ENCODE results near the gene GPR55.

The GPR55 gene

DNA sequence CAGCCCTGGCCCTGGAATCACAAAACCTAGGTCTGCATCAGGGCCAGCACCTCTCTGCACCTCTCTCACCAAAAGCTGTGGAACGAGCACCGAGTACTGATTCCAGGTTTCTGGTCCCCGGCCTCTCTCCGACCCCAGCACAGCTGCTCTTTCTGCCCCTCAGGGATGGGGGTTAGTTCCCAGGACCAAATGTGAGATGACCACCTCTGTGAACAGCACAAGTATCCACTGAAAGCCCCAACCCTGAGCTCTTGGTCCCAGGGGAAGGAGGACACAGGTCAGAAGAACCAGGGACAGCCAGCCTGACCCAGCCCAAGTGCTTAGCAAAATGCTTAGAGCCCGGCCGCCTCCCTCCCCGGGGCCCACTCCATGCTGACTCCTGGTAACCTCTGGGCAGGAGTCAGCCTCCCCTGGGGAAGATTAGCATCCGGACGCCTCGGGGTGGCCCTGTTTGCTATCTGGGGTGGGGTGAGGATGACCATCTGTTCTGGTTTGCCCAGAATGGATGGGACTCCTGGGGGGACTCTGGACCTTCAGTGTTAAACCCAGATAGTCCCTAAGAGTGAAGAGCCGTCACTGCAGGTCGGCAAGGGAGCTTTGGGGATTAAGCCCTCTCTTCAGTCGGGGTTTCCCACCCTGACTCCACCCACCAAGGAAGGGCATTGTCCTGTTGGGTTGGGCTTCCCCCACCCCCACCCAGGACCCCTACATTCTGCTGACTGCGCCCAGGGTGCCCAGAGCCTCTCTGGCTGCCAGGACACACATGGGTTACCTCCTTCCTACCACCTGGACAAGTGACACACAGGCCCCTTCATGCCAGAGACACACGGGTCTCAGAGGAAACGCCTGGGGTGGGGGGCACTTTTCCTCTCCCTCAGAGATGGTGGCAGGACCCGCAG, 9.4 kb upstream of the GPR55 start:
- no peak for DNase-seq (ENCODE audit: low read depth in 2 of 2)

DNA sequence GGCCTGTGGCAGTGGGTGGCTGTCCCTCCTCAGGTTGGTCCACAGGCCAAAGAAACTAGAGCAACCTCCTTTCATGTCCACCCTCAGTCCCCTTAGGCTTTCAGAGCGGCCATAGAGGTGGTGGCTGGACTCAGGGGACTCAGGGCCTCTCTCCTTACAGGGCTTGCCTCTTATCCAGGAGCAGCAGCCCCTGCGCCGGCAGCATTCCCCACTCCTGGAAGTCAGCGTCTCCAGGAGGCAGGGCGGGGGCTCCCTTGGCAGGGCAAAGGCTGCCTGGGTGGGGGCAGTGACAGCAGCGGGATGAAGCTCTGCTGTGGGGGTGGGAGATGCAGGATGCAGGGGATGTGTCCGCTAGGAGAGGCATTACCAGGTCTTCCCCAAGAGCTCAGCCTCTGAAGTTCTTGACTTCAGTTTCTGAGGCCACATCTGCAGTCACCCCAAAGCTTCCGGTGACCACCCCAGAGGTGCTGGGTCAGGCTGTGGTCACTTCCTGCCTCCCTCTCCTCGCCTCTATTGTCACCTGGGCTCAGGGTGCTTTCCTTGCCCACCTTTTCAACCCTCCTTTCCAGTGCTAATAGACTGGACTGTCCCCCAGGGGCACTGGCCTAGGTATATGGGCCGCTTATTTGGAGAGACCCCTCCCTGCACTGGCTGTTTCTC, 8.6 kb upstream of the GPR55 start:
- DNase-seq (ENCODE audit: low read depth in 2 of 2), result no peak

DNA sequence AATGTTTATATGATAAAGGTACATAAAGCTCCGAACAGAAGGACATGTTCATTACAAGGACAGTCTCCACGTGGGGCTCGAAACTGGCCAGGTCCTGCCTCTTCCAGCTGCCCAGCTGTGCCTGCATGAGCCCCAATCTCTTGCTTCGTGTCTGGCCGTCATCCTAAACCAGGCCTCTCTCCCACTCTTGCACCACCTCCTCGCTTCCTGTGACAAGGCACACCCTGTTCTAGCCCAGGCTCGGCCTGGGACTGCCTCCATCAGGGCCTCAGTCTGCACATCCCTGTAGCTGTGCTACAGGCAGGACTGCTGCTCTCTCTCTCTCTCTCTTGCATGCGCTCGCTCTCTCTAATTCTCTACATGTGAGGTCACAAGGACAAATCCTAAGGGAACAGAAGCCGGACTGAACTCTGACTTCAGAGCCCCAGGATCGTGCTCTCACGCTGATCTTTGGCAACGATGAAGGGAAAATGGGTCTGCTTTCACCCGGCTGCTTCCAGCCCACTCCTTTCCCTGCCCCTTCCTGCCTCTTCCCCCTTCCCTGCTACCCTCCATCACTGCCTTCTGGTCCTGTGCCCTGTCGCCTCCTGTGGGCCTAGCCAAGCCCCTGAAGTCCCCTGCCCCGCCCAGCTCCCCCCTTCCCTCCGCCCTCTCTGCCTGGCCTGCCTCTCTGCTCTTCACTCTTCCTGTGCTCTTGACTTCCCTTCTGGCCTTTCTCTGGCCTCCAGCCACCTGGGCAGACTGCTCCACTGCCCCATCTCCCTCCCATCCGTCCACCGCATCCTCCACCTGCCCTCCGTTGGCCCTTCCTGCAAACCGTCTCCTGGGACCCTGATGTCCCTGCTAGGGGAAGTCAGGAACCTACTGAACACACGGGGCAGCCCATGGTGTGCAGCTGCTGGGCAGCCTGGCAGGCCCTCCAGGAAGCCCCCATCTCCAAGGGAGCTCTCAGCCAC, 7.8 kb upstream of the GPR55 start:
- DNase-seq (ENCODE audit: low read depth in 2 of 2), result no peak

DNA sequence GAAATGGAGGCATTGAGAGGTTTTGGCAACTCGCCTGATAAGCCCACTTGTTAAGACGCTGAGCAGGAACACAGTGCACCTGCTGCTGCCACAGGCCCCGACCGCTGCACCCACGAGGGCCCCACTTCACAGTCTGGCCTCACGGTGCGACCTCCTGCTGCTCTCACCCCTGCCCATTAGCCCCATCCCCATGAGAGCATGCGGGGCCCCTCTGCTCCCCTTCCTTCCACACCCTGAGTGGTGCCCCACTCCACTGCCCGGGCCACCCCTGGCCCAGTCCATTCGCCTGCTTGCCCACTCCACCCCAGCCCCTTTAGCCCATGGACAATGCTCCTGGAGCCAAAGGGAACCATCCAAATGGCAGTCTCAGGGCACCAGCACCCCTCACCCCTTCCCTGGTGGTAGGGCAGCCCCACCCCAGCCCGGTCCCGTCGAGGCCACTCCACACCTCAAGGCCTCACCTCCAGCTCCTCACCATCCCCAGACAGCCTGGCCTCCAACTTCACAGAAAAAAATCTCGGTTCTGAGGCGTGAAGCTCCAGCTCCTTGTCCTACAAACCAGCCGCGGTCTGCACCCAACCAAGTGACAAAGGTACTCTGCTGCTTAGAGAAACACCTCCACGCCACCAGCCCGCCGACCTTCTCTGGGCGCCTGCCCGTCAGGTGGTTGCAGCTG, 6.7 kb upstream of the GPR55 start:
- DNase-seq (ENCODE audit: low read depth in 2 of 2), result no peak

DNA sequence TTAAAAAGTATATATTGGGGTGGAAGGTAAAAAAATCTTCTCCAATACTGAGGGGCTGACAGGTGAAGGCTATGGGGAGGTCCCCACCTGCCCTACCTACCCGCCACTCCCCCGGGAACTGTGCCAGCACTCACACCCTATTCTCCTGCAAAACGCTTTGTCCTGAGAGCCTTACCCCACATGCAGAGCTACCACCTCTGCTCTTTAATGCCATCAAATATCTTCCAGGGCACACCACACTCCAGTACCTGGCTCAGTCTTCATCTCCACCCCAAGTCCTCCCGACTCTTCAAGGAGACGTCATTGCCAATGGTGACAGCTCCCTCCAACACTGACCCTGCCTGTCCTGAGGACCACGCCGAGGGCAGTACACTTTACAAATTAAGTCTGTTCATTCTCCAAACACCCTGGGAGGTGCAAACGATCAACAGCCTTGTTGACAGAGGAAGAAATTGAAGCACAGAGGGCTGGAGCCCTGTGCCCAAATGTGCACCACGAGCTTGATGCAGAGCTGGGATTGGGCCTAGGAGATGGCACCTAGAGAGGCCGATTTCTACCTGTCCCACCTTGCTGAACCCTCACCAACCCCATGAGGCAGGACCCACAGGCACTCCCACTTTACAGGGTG, 6.0 kb upstream of the GPR55 start:
- DNase-seq (ENCODE audit: low read depth in 2 of 2), result no peak

DNA sequence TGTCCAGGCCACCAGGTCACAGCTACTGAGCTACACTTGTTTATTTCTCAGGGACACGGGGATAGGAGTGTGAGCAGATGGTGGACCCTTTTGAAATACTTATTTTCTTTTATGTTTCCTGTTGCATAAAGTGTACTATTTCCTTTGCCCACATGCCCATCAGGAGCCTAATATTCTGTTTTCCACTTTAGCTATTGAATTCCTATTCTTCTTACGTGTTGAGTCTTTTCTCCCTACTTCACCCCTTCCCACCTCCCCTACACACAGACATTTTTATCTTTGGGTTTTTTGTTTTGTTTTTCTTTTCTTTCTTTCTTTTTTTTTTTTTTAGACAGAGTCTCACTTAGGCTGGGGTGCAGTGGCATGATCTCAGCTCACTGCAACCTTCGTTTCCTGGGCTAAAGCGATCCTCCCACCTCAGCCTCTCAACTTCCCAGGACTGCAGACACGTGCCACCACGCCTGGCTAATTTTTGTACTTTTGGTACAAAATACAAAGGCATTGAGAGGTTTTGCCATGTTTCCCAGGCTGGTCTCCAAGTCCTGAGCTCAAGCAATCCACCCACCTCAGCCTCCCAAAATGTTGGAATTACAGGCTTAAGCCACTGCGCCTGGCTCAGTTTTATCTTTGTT, 5.2 kb upstream of the GPR55 start:
- DNase-seq (ENCODE audit: low read depth in 2 of 2), result no peak

DNA sequence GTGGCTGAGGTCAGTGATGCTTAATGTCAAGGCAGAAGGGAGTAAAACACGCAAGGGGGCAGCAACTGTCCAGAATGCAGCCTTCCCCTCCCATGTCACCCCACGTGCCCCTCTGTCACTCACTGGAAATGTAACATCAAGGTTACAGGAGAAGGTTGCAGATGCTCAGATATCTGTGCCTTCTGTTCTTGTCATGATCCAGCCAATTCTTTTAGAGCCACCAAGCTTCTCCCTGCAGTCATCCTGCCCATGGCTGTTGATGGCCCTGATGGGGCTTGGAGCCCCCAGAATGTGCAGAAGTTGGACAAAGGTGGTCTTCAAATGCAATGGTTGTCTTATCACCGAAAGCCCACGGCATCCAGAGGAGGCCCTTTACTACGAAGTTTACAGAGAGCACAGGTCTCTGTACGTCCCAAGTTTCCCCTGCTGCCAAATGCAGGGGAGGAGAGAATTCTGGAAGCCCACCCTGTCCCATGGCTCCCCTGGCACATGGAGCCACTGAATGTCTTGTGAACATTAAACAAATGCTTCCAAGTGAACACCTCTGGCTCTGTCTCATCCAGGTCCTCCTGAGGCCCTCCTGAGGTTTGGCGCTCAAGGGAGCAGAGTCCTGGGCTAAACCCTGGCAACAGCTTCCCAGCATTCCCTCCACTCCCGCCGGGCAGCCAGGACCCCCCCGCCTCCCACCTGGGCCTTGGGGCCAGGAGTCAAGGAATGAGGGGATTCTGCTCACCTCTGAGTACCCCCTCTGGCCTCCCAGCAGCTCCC, 4.5 kb upstream of the GPR55 start:
- no peak for DNase-seq (ENCODE audit: low read depth in 2 of 2)

DNA sequence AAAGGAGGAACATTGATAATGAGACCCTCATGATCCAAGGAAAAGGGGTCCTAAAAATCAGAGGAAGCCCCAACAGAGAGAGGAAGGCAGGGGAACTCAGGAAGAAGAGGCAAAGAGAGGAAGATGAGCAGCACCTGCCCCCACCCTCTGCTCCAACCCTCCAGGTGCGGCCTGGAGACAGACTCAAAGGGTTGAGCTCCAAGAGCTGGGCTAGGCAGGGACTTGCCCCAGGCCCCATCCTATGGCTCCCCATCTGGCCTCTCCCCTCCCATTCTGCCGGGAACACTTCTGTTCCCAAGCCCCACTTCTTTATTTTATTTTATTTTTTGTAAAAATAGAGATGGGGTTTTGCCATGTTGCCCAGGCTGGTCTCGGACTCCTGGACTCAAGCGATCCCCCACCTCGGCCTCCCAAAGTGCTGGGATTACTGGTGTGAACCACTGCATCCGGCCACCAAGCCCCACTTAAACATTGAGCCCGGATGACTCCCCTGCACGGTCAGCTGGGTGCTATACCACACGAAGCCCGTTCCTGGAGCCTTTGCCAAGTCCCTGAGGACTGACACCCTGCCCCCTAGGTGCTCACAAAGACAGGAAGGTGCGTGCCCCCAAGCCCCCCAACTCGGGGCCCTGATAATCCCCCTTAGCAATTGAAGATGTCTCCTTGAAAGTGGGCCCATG, 3.8 kb upstream of the GPR55 start:
- no peak for DNase-seq (ENCODE audit: low read depth in 2 of 2)

DNA sequence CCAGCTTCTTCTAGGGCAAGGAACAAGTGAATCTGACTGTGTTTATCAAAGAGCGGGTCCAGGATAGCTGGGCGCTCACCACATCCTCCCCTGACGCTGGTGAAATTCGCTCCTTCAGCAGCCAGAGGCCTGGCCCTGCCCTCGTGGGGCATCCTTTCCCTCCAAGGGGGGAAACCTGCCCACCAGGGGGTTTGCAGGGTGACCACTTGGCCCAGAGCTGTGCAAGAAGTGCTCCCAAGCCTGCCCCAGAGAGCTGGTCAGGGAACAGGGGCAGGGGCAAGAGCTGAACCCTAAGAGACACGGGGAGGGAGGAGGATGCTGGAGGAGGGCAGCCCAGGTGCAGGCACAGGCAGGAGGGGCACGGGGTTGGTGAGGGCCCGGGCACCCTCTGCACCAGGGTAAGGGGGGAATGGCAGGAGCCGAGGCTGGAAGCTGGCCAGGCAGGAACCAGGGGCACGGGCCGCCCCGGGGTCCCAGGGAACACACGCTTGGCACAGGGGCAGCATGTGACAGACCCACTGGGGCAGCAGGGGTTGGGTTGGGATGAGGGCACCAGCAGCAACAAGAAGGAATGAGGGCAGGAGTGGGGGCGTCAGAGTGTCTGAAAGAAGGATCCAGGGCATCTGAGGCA, 2.8 kb upstream of the GPR55 start:
- no peak for DNase-seq (ENCODE audit: low read depth in 2 of 2)

DNA sequence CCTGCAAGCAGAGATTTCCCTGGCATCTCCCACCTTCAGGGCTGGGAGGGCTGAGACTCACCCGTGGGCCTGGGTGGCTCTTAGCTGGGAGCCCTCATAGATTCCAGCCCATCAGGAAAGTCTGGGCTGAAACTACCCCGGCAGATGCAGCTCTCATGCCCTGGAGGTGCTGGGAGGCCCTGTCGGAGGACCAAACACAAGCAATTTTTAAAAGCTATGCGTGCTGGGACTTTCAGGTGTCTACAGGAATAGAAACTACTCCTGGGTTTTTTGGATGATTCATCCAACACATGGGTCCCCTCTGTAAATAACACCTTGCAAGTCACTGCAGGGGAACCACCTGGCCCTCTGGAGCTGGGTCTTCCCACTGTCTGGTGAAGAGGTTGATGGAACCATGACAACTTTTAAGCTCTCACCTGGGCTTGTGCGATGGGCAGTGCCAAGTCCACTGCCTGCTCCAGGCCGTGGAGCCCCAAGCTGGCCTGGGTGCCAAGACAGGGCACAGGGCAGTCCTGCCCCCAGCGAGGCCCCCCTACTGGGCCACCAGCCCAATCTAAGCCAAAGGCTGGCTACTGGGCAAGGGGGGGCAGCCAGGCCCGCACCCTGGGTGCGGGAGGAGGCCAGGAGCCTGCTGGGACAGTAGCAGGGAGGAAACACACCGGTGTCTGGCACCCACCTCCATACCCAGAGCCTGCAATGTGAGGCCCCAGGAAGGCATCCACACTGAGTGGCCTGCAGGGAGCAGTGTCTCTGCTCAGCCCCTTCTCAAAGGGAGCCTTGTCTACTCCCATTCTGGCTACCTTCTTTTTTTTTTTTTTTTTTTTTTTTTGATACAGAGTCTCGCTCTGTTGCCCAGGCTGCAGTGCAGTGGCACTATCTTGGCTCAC, 1.1 kb upstream of the GPR55 start:
- peak in 1 of 2 experiments; percentile 52 for DNase-seq (ENCODE audit: low read depth in 2 of 2)

DNA sequence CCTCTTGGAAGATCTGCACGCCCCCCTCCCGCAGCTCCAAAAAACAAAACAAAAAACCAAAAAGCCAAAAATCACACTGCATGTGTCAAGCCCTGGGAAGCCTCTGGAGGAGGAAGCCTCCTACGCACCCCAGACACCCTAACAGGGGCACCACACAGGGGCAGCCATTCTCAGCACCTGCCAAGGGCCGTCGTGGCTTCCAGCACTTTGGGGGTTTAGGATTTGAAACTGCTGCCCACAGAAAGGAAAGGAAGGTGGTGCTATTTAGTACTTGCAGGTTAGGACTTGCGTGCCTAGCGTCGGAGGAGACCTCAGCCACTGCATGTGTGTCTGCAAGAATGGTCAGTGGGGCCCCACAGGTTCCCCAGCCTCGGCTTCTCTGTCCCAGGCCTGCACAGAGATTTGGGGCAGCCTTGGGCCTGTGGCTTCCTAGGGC, 419 bp upstream of the GPR55 start:
- no peak for DNase-seq (ENCODE audit: low read depth in 2 of 2)

DNA sequence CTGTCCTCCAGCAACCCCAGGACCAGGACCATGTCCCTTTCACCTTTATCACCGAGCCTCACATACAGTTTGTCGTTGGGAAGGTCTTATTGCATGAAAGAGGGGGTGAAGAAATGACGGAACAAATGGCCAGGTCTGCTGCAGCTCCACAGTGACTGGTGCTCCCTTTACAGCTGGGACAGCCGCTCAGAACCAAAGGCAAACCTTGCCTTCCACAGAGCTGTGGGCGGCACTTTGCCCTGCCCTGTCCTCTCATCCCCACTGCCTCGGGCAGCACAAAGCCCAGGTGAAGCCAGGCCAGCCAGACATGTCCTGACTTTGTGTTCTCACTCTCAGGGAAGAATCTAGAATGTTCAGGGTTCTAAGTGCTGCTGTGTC, 961 bp downstream of the GPR55 start:
- no peak for DNase-seq (ENCODE audit: low read depth in 2 of 2)

DNA sequence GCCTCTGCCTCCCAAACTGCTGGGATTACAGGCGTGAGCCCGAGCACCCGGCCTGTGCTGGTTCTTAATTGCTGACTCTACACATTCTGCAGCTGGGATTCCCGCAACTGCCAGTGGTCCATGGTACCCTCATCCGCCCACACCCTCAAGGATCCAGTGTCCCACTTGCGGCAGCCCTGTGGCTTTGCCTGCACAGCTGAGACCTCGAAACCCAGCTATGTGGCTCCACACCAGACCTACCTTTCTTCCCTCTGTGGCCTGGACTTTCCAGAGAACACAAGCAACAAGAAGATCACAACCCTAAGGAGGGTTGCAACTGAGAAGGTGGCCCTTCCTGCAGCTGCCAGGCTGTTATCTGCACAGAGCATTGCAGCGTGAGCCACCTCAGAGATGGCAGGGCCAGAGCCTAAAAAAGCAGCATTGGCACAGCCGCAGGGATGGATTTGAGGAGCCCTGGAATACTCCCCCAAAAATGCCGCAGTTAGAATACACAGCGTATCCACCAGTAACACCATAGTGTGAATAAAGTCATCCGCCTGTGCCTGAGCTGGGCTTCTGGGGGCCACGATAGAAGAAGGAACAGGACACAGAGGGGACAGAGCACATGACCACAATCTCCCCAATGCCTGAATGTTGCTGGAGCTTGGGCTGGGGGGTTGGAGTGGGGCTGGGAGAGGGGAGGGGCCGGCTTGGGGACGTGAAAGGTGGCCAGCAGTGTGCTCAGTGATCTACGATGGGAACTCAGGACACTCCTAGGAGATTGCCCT, 1.9 kb downstream of the GPR55 start:
- DNase-seq (ENCODE audit: low read depth in 2 of 2), result no peak

DNA sequence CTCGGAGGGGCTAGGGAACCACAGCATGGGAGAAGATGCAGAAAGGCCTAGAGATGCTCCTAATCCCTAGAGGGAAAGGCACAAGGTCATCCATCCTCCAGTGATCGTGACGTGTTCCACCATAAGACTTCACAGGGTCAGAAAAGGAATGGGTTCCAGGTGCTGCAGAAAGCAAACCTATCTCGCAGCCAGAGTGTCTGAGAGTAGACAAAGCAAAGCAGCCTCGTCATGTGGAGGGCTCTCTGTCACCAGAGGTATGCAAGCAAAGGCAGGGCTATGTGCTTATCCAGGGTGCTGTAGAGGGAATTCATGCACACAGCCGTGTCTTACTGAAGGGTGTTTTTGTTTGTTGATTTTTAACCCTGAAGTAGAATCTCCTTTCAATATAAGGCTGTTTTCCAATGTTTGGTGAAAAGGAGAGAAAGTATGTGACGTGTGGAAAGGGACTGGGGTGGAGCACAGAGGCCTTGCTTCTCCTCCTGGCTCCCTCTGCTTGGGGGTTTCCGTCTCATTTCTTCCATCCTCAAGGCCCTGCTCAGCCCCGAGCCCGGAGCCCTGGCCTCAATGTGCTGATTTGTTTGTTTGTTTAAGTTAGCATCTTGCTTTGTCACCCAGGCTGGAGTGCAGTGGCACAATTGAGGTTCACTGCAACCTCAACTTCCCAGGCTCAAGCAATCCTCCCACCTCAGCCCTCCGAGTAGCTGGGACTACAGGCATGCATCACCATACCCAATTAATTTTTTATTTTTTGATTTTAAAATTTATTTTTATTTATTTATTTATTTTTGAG, 3.0 kb downstream of the GPR55 start:
- DNase-seq (ENCODE audit: low read depth in 2 of 2), result no peak

DNA sequence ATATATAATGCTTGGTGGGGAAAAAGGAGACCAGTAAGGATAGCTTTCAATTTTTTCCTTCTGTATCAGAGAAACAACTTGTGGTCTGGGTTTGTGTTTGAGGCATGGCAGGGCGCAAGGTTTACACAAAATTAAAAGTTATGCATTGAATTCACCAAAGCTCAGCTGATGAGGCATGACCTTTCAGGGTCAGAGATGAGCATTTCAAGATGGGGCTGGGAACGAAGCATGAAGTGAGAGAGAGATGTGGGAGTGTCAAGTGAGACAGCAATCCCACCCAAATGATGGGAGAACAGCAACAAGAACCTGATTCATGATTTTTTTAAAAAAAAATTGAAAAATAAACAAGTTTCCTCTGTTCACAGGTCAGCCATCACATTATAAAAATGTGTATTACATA, 4.9 kb downstream of the GPR55 start:
- DNase-seq (ENCODE audit: low read depth in 2 of 2), result no peak

DNA sequence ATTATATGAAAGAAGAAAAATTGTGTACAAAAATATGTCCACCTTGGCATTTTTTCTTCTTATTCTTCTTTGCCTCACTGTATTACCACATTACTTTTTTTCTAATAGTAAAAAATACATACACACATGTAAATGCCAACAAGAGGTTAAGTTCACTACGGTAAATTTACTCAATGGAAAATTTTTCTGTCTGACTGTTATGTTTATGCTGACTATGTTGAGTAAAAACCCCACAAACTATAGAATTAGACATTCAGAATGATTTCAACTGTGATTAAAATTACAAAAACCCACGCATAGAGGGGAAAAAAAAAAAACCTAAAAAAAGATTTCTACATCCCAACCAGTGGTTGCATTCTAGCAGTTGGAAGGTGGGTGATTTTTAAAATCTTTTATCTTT, 5.4 kb downstream of the GPR55 start:
- DNase-seq (ENCODE audit: low read depth in 2 of 2), result no peak

Data from stimulated activated CD4-positive, alpha-beta T cell treated with anti-CD3 and anti-CD28 coated beads, Interleukin-12 subunit alpha, Interleukin-12 subunit beta, amount 100 ng/mL, for 24 hours (primary cell).